Activated effector memory CD4-positive, alpha-beta T cell treated with Interleukin-2 at 50 U/mL for 16 hours (primary cell): ENCODE data around the gene CCDC71L.

Experiments used
- DNase-seq: peaks from one replicate; pipeline ENCODE4 v3.0.0-alpha.2; 2020

Gene CCDC71L

DNA sequence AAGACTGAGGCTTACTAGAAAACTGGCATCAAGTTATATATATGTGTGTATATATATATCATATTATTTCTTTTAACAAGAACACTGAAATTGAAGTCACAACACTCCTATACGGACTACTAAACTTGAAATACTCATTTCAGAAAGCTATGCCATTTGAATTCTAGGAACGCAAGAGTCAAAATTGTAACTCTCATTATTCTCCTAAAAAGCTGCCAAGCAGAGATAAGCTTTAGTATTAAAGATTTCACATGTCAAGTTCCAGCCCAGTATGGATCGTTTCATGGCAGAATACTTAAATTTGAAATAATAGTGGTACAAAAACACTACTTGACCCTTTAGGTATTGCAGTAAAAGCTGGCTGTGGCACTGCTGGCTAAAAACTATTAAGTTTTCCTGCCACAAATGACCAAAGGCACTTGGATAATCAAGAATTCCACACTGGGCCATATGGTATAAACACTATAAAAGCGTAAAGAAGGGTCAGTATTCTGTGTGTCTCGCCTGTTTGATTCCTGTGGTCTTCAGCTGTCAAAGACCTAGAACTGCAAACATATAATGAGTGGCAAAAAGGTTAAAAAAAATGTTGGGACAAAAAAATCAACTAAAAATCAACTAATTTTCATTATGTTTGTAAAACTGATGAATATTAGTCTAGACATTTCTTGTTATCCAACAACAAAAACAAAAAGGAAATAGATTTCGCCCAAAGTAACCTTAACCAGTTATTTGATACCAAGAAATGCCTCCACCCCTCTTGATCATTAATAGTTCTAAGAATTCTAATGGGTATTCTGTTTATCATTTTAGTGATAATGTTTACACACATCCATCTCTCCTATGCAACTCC, 2.4 kb downstream of the CCDC71L start:
- DNase-seq, result no peak

DNA sequence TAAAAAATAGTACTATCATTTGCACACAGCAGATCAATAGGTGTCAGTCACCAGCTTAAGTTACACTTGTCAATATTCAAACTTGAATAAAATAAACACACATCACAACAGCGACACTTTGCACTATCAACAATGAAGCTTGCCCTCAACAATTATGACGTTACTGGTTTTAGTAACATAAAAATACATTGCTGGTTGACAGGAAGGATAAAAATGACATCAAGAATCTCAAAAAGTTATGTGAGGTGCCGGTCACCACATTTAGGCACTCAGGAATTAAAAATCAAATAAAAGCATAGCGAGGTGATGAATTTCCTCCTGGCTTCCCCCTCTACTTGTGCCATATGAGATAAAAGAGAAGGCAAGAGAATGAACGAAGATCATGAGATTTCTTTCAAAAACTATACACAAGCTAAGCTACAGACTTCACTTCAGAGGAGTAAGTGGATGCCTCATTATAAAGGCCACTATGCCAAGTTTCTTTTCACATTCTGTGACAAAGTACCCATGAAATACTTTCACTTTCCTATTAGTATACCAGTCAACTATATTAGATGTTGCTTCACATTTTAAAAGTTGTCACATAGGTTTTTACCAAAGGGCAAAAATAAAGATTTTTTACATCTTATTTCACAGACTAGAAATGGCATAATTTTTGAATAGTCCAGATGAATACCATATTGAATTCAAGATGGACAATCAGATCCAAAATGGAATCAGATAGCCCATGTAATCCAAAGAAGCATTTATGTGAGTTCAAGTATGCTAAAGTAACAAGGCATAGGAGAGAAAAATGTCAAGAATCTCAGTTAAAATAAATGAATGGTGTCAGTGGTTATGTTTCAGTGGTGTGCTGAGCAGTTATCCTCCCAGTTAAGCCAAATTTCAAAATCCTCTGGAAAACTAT, 3.6 kb downstream of the CCDC71L start:
- no peak for DNase-seq

DNA sequence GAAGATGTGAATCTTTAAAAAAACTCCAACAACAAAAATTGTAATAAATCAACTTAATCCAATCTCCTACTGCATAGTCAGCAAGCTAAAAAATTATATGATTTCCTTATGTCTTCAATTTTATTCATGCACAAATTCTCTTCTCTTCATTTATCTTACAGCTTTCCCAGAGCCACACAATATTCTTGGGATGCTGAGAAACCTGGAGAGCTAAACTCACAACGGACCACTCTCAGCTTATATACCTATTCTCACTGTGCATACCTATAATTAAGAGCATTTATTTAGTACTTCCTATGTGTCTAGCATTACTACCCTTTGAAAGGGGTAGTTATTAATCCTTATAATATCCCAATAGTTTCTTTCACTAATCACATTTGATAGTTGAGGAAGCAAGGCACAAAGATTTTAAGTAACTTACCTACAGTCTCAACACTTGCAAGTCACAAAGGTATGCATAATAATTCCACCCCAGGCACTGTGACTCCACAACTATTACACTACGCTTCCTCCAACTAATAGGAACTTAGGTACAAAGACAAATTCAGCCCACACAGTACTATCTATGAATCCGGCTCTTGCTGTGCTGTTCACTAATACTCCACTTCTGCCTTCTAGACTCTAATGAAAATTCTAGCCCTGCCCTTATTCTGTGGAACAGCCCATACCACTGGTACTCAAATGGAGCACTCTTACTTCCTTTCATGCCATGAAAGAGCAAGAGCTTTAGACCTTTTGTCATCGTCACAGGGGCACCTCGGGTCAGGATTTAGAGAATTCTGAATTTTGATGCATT, 5.1 kb downstream of the CCDC71L start:
- no peak for DNase-seq

DNA sequence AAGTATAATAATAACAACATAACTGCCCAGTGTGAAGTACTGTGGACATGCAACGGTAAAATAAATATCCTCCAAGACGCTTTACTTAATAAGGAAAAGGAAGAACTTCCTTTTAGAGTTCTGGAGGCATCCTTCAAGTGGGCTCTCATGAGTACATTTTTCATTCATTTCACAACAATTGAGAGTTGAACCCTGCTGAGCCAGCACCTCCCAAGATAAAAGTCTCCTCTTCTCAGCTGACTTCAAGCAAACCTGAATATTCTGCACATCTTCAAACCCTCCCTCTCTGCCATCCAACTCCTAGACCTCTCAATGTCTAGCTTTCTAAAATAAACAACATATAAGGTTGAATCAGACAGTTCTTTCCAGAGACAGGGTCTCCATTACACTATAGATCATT, 7.5 kb downstream of the CCDC71L start:
- DNase-seq, result no peak

DNA sequence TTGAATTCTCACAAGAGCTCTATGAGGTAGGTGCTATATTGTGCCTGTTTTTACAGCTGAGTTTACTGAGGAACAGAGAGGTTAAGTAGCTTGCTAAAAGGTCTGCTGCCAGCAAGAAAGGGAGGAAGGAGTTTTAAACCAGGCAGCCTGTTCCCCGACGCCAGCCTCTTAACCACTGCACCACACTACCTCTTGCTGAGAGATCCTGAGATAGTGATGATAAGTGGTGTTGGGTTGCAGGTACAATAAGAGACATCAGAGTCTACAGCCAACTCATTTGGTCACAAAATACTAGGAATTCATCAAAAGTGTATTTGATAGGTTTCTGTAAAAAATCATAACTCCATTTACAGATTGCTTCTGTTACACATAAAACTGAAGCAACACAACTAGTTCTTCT, 8.0 kb downstream of the CCDC71L start:
- no peak for DNase-seq

DNA sequence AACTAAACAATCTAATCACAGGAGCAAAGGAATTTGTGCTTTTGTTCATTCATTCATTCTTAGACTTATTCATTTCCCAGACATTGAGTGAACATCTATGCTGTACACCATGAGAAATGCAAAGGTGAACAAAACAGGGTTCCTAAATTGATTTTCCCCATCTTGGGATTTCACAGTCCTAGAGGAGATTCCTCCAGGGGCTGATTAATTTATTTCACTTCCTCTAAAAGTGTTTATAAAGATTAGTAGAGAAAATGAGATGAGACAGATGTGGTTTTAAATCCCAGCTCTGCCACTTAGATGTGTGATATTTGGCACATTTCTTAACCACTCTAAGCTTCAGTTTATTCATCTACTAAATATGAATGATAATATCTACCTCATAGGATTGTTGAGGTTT, 8.9 kb downstream of the CCDC71L start:
- no peak for DNase-seq

DNA sequence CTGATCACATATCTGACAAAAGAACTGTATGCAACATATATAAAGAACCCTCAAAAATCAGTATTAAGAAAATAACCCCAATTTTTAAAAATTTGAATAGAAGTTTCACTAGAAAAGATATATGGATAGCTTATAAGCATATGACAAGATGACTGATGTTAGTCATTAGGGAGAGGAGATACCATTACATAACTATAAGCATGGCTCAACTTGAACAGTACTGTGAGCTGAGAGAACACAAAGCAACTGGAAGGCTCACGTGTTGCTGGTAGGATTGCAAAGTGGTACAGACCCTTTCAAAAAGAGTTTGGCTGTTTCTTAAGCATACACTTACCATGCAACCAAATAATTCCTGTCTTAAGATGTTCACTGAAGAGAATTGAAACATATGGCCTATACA, 14.7 kb downstream of the CCDC71L start:
- no peak for DNase-seq

DNA sequence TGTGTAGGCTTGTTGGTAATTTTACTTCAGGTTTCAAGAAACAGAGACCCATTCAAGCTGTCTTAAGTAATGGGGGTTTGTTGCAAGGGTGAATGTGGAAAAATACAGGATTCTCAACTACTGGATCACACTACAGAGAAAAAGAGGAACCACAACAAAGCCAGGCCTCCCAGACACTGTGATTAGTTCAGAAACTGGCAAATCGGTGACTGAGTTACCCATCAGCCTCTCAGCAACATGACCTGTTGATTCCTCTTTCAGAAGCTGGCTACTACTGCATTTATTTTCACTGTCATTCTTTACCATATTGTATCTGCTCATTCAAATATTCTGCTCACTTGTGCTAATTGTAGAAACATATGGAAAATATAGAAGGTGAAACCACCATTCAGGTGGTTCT, 16.0 kb downstream of the CCDC71L start:
- DNase-seq, result no peak

DNA sequence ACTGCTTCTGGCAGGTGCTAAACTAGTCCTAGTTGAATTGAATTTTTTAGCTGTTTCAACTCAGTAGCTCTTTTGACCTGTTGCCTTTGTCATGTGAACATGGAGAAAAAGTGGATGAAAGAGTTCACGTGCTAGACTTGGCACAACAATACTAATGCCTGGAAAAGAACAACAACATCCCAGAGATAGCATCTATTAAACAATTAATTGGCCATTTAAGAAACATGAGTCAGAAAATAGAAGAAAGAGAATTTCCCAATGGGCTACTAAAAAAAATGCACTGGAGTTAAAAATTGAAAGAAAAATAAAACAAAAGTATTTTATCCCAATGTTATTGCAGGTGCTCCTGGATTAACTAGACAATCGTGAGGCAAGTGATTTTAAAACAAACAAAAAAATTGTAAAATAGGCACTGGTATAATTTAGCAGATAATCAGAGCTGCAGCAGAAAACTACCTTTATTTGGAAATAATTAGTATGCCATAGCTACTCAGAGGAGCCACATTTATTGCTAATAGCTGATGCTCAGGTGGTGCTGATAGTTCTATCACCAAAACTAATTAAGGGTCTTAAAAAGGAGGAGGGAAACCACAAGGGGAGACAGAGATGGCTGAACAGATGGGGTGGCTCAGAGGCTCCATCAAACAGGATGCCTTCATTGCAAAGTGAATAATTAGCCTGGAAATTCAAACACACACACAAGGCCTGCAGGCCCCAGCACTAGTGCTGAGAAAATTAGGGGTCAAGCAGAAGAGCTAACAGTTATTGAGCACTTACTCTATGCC, 17.6 kb downstream of the CCDC71L start:
- DNase-seq, result no peak

DNA sequence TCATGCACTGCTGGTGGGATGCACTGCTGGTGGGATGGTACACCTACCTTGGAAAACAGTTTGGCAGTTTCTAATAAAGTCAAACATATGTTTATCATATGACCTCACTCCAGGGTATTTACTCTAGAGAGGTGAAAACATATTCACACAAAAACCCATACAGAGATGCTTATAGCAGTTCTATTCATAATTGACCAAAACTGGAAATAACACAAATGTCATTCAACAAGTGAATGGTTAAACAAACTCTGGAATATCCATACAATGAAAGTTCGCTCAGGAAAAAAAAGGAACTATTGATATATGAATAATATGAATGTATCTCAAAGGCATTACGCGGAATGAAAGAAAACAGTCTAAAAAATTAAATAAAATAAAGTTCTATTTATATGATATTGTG, 19.5 kb downstream of the CCDC71L start:
- no peak for DNase-seq

DNA sequence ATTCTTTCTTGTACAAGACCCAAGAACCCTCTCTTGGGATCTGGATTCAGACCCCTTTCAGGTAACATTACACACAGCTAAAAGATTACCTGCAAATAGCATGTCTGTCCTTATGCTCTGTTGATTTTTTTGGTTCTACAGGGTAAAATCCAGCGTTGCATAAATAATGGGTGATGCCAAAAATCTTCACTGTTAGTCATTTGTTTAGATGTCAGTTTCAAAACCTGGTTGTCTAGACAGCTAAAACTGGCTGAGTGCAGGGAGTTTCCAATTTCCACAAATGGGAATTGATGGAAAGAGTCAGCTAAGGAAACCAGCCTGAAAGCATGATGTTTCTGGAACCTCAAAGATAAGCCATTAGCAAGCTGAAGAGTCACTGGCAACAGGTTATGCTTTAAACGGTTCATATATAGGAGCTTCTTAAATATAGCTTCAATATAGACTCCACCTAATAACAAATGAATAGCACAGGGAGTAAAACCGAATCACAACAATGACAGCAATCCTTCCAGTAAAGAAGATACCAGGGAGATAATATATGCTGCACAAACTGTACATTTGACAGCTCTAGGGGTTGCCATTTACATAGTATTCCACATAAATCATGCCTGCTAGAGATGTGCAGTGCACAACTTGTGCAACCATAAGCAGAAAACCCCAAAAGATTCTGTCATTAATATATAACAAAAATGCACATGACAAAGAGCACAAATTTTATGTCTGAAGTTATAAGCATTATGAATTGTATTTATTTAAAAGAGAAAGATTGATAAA, 20.4 kb downstream of the CCDC71L start:
- no peak for DNase-seq

DNA sequence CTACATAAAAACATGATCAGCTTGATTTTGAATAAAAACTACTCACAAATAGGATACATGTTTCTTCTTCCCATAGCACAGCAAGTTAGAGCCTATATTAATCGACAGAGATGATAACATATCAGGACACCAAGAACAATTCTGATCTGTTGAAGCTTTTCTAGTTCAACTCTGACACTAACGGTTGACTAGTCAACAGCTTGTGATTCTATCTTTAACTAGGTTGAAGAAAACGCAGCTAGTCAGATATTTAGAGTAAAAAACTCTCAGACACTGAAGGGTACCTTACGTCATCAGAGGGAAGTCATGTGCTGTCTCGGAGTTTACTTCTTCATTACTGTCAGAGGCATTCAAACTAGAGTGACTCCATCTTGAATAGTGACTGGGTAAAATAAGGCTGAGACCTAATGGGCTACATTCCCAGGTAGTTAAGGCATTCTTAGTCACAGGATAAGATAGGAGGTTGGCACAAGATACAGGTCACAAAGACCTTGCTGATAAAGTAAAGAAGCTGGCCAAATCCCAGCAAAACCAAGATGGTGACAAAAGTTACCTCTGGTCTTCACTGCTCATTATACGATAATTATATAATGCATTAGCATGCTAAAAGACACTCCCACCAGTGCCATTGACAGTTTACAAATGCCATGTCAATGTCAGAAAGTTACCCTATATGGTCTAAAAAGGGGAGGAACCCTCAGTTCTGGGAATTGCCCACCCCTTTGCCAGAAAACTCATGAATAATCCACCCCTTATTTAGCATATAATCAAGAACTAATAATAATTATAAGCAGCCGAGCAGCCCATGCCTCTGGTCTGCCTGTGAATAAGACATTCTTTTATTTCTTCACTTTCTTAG, 21.3 kb downstream of the CCDC71L start:
- DNase-seq, result no peak

DNA sequence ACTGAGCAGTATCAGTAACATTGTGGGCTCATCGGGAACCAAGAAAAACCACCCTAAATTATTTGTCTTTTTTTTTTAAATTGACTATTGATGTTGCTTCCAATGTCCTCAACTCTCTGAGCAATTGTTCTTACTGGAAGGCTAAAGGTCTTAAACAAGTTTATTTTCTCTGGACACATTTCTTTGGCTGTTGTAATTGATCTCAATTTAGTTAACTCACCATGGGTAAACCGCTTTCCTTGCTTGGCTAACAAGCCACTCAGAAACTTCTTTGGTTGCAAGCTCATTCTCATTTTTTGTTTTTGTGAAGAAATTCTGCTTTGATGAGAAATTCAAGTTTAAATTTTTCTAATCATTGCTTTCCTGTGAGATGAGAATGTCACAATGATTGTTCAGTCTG, 25.5 kb downstream of the CCDC71L start:
- no peak for DNase-seq

DNA sequence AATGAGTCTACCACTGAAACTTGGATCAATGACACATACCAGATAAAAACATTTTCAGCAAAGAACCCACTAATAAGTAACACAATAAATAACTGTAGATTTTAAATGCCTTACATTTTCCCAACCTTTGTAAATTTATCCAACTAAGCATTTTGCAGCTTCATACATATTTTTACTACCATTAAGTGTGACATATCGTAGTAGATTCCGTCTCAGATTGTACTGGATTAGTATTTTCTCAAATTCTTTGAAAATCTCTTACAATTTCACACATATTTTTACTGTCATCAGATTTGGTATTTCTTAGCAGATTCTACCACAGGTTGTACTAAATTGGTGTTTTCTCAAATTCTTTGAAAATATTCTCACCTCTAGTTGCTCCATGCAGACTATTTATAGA, 26.0 kb downstream of the CCDC71L start:
- DNase-seq, result no peak

DNA sequence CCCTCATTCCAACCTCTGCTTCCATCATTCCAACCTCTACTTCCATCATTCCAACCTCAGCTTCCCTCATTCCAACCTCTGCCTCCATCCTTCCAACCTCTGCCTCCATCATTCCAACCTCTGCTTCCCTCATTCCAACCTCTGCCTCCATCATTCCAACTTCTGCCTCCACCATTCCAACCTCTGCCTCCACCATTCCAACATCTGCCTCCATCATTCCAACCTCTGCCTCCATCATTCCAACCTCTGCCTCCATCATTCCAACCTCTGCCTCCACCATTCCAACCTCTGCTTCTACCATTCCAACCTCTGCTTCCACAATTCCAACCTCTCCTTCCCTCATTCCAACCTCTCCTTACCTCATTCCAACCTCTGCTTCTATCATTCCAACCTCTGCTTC, 30.3 kb downstream of the CCDC71L start:
- no peak for DNase-seq

DNA sequence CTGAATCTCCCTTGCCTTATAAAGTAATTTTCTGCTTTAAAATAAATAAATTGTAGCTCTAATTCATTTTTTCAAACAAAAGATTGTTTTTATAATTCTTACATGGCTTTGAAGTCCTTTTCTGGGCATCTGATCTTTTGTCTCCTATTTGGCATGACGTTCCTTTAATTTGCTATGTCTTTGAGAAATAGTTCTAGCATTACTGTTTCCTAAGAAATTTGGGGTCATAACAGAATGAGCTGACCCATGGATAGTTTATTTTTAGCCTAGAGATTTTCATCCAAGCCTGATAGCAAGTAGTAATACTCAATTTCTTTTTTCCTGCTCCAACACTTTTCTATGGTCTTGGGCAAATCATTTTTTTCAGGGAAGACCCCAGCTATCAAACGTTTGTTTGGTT, 31.4 kb downstream of the CCDC71L start:
- no peak for DNase-seq

DNA sequence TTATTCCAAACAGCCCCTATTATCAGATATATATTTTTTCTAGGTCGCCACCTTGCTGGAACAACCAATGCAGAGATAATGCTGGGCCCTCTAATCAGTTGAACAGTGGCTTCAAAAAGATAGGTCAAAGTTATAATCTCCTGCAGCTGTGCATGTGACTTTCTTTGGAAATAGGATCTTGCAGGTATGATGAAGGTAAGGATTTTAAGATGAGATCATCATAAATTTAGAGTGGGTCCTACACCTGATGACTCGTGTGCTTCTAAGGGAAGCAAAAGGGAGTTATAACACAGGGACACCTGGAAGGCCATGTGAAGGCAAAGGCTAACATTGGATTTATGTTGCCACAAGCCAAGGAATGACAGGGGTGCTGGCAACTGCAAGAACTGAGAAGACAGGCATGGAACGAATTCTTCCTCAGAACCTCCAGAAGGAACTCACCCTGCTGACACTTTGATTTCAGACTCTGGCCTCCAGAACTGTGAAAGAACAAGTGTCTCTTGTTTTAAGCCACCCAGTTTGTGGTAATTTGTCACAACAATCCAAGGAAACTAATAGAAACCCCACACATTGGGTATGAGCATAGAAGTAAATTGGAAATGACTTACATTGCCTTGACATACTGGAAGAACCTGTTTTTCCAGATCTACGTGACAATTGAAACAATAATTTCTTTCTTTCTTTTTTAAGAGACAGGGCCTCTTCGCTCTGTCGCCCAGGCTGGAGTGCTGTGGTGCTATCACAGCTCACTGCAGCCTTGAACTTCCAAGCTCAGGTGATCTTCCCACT, 34.4 kb downstream of the CCDC71L start:
- DNase-seq, result no peak

DNA sequence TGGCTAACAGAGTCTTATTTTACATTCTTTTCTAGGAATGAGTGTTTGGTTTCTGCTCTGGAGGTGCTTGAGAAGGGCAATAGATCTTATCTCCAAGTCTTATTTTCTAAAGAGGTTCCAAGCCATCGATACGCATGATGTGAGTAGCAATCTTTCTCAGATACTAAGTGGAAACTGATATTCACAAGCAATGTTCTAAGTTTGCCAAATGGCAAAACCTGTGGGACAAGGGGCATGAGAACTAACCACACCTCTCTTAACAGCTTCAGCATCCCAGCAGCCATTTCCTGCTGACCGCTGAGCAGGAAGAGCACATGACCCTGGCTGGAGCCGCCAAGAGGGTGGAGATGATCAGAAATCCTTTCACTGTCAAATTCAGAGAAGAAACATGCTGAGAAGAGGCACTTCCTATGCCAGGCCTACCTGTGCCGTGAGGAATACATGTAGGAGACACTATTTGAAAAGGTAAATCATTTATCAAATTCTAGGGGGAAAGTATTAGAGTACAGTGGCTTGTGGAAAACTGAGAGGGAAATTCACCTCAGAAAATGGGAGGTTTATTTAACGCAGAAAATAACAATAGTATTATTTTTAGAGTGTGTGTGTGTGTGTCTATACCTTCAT, 35.2 kb downstream of the CCDC71L start:
- DNase-seq, result no peak

DNA sequence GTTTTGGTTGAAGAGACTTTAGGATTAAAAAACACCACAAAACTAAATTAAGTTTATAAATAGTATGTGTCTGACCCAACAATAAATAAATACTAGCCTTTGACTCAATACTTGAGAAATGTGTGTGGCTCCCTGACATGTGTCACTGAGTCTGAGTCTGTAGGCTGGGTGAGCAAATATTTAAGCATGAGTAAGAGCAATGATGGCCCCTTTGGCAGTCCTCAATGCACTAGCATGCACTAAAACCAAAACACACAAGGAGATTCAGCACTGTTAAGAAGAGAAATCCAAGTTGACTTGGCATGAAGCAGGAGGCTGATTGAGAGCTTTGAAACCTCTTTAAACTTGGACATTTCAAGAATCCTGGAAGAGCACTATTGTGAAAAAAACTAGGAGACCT, 37.1 kb downstream of the CCDC71L start:
- no peak for DNase-seq
